Smooth muscle cell (in vitro differentiated cells): ENCODE data around the gene CDK9. TPM values are rescaled to one million over a fixed set of nuclear protein-coding genes. Genes with fewer than 3 reads are reported as not detected.
"Not testable (repeated sequence)": the region's sequence is repeated elsewhere in the genome, so short reads cannot be mapped to it uniquely, and the experiment has no call there.

Source experiments
- DNase-seq: peaks from one replicate; lab custom pipeline; 2025; ENCODE audit not compliant: unreplicated experiment; lab: John Stamatoyannopoulos, UW
- H2AFZ ChIP-seq: fragments of 200-600 bp; sonication (generic); 2 replicates; pipeline ENCODE4 v1.6.0; 2016; ENCODE audit warnings: antibody characterized with exemption, low read depth, mild to moderate bottlenecking
- H3F3A ChIP-seq: fragments of 200-600 bp; sonication (generic); 2 replicates; pipeline ENCODE4 v1.6.0; 2017; ENCODE audit warnings: antibody characterized with exemption, low read depth
- H3K27ac ChIP-seq: fragments of 200-600 bp; sonication (generic); 2 replicates; pipeline ENCODE4 v1.5.1; 2016; ENCODE audit warnings: low read depth, mild to moderate bottlenecking
- H3K27me3 ChIP-seq: fragments of 200-600 bp; sonication (generic); 2 replicates; pipeline ENCODE4 v1.6.1; 2016; ENCODE audit warnings: low read depth, mild to moderate bottlenecking
- H3K36me3 ChIP-seq: fragments of 200-600 bp; sonication (generic); 2 replicates; pipeline ENCODE4 v1.5.1; 2016; ENCODE audit warnings: low read depth
- H3K4me1 ChIP-seq: fragments of 200-600 bp; sonication (generic); 2 replicates; pipeline ENCODE4 v1.5.1; 2016; ENCODE audit warnings: low read depth
- H3K4me2 ChIP-seq: fragments of 200-600 bp; sonication (generic); 2 replicates; pipeline ENCODE4 v1.6.0; 2016; ENCODE audit warnings: mild to moderate bottlenecking
- H3K4me3 ChIP-seq: fragments of 200-600 bp; sonication (generic); 2 replicates; pipeline ENCODE4 v1.5.1; 2016; ENCODE audit warnings: mild to moderate bottlenecking
- H3K79me2 ChIP-seq: fragments of 200-600 bp; sonication (generic); 2 replicates; pipeline ENCODE4 v1.6.0; 2016; ENCODE audit warnings: low read depth, mild to moderate bottlenecking
- H3K9ac ChIP-seq: fragments of 200-600 bp; sonication (generic); 2 replicates; pipeline ENCODE4 v1.6.0; 2016; ENCODE audit warnings: low read depth
- H3K9me3 ChIP-seq: fragments of 200-600 bp; sonication (generic); replicated peaks from 2 replicates; pipeline ENCODE4 v1.5.1; 2016; ENCODE audit warnings: low read depth
- H4K20me1 ChIP-seq: fragments of 200-600 bp; sonication (generic); 2 replicates; pipeline ENCODE4 v1.6.0; 2016; ENCODE audit warnings: low read depth
- WGBS: methylation state at CpG from one replicate; pipeline ENCODE4 v1.1.7; 2016; ENCODE audit warnings: low lambda C conversion rate; 5-methylcytosine and 5-hydroxymethylcytosine counted together
- polyA plus RNA-seq: library from polyadenylated mRNA; unstranded; fragments of >200 nt; fragmentation: Nextera tagmentation; extraction: Ambion mirVana; gene quantifications from 2 replicates; pipeline ENCODE4 v1.2.1, GENCODE V29; 2016
- total RNA-seq: library from RNA; depleted of rRNA; stranded (reverse); fragments of >200 nt; gene quantifications from 2 replicates; pipeline ENCODE4 v1.2.3, GENCODE V29; 2014
- TF ChIP-seq, protein P1 (sequence below): fragments of 200-600 bp; sonication (generic); IDR thresholded peaks from 2 replicates; pipeline ENCODE4 v1.5.1; 2017; ENCODE audit warnings: borderline replicate concordance, mild to moderate bottlenecking, antibody characterized with exemption; ENCODE audit not compliant: insufficient read depth, poor library complexity, severe bottlenecking

Gene CDK9
- total and polyA plus RNA-seq, 2 experiments from 2014 or later, result 38.2 to 68.6 TPM

DNA sequence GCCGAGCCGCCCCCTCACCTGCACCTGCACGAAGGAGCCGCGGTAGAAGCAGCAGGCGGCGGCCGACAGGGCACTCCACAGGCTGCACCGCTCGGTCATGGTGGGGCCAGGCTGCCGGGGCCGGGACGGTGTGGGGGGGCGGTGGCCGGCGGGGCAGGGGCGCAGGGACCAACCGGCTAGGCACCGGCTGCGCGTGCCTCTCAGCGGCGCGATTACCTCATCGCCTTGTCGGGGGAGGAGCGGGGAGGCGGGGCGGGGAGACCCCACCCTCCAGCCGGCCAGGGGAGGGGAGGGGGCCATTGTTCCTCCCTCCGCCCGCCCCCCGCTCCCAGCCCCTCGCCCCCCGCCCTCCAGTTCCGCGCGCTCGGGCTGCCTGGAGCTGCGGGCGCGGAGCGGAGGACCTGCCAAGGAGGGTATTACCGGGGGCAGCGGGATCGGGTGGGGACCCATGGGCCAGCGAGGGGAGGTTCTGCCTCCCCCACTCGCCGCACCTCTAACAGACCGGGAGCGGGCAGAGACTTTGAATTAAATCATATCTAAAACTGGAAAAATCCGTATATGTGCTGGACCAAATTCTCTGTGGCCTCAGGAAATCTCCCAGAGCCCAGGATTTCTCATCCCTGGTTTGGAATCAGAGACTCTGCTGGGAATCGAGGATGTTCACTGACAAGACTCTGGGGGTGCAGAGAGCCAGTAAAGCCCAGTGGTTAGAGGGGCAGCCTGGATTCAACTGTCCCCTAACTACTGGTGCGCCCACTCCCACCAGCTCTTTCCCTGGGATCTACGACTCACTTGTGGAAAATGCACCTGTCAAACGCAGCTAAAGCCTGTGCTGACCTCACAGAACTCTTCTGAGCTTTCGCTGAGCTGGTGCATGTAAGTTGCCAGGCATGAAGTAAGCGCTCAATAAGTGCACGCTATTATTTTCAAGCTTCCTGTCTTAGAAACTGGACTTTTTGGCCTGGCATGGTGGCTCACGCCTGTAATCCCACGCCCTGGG is 30.5 kb upstream of the CDK9 start:
- H3K79me2 ChIP-seq, result no peaks in the 10 kb centered on the region
- no peaks in the 10 kb centered on the region for H4K20me1 ChIP-seq
- no peak overlapping the region for H3K9ac ChIP-seq
- TF ChIP-seq, protein P1, sequence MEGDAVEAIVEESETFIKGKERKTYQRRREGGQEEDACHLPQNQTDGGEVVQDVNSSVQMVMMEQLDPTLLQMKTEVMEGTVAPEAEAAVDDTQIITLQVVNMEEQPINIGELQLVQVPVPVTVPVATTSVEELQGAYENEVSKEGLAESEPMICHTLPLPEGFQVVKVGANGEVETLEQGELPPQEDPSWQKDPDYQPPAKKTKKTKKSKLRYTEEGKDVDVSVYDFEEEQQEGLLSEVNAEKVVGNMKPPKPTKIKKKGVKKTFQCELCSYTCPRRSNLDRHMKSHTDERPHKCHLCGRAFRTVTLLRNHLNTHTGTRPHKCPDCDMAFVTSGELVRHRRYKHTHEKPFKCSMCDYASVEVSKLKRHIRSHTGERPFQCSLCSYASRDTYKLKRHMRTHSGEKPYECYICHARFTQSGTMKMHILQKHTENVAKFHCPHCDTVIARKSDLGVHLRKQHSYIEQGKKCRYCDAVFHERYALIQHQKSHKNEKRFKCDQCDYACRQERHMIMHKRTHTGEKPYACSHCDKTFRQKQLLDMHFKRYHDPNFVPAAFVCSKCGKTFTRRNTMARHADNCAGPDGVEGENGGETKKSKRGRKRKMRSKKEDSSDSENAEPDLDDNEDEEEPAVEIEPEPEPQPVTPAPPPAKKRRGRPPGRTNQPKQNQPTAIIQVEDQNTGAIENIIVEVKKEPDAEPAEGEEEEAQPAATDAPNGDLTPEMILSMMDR, result no peak
- no peak for DNase-seq
- WGBS, result 22% methylated on average over 27 of the region's 61 CpGs
- H3K27ac ChIP-seq, result no peak overlapping the region
- H3F3A ChIP-seq, result no peaks in the 10 kb centered on the region
- H3K9me3 ChIP-seq, result no peaks in the 10 kb centered on the region
- H3K4me2 ChIP-seq, result peak overlapping the region; percentile 48
- H2AFZ ChIP-seq, result no peak overlapping the region
- no peak overlapping the region for H3K4me3 ChIP-seq
- H3K4me1 ChIP-seq, result peaks cover 5% of the 10 kb centered on the region
- H3K36me3 ChIP-seq, result no peaks in the 10 kb centered on the region
- peaks cover 47% of the 10 kb centered on the region for H3K27me3 ChIP-seq

DNA sequence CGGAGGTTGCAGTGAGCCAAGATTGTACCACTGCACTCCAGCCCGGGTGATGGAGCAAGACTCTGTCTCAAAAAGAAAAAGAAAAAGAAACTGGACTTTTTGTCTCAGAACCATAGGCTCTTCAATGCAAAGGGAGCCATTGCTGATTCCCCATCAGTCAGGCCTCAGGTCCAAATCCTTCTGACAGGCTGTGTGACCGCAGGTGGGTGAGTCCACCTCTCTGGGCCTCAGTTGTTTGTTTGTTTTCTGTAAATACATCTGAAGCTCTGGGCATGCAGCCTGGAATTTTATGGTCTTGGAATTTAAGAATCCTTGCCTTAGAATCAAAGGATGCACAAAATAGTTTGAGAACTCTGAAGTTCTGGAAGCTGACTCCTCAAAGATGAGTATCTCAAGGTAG is 29.6 kb upstream of the CDK9 start:
- 94% methylated on average over 3 of the region's 3 CpGs for WGBS
- Histone ChIP-seq H2AFZ (no peak overlapping the region), H3K36me3 (no peaks in the 10 kb centered on the region), H3K4me1 (peaks cover 5% of the 10 kb centered on the region), H3K27me3 (peaks cover 47% of the 10 kb centered on the region), H3K27ac (no peak overlapping the region), H4K20me1 (no peaks in the 10 kb centered on the region), H3F3A (no peaks in the 10 kb centered on the region), H3K4me3 (no peak overlapping the region), H3K9ac (no peak overlapping the region), H3K9me3 (no peaks in the 10 kb centered on the region), H3K79me2 (no peaks in the 10 kb centered on the region), H3K4me2 (no peak overlapping the region)
- TF ChIP-seq, protein P1, result no peak
- no peak for DNase-seq

DNA sequence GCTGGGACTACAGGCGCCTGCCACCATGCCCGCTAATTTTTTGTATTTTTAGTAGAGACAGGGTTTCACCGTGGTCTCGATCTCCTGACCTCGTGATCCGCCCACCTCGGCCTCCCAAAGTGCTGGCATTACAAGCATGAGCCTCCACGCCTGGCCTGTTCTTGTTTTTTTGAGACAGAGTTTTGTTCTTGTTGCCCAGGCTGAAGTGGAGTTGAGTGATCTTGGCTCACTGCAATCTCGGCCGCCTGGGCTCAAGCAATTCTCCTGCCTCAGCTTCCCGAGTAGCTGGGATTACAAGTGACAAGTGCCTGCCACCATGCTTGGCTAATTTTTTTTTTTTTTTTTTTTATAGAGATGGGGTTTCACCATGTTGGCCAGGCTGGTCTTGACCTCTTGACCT is 29.1 kb upstream of the CDK9 start:
- not testable (repeated sequence) for H3K9ac ChIP-seq, H3K79me2 ChIP-seq, H3K4me3 ChIP-seq, H3F3A ChIP-seq, DNase-seq, H3K9me3 ChIP-seq, H3K4me2 ChIP-seq, H4K20me1 ChIP-seq, H3K36me3 ChIP-seq, H2AFZ ChIP-seq, H3K27ac ChIP-seq, H3K4me1 ChIP-seq
- H3K27me3 ChIP-seq, result peaks cover 47% of the 10 kb centered on the region
- WGBS, result 86% methylated on average over 11 of the region's 11 CpGs

DNA sequence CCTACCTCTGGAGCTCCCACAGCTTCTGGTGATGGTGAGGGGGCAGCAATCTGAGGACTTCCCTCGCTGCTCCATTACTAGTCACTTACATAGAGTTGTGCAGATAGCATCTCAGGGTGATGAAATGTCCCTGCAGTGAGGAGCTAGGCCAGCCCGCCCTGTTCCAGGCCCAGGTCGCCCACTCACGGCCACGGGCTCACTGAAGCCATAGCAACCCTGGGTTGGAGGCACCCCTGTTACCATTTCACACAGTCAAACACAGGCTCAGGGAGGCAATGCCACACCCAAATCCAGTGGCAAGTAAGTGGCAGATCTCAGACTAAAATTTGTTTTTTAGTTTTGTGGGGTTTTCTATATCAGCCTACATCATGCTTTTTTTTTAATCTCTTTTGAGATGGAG is 27.0 kb upstream of the CDK9 start:
- Histone ChIP-seq H4K20me1 (no peaks in the 10 kb centered on the region), H3K9ac (no peak overlapping the region), H3F3A (no peaks in the 10 kb centered on the region), H3K27ac (no peak overlapping the region), H3K27me3 (peaks cover 31% of the 10 kb centered on the region), H3K4me2 (no peak overlapping the region), H3K79me2 (no peaks in the 10 kb centered on the region), H3K36me3 (no peaks in the 10 kb centered on the region), H3K4me1 (peaks cover 5% of the 10 kb centered on the region), H3K9me3 (no peaks in the 10 kb centered on the region), H2AFZ (no peak overlapping the region), H3K4me3 (no peak overlapping the region)
- WGBS, result 73% methylated on average over 5 of the region's 5 CpGs
- TF ChIP-seq, protein P1, result no peak
- no peak for DNase-seq
